ENCODE data around the gene DUT. TPM values are rescaled to one million over a fixed set of nuclear protein-coding genes. Genes with fewer than 3 reads are reported as not detected.
A peak's percentile ranks its signal among the peaks of the same experiment; 100 is the strongest.

Gene DUT
- total RNA-seq: 100 TPM
- long read RNA-seq, transcript DUT-205 (7 exons, 769 nt): minor isoform, 25 of 153 reads
- long read RNA-seq, transcript DUT-202 (6 exons, 1,935 nt): minor isoform, 19 of 153 reads
- long read RNA-seq, transcript DUT-201 (7 exons, 2,147 nt): major isoform, 99 of 153 reads
- long read RNA-seq, partial matches to known transcripts: 4 of 153 reads
- long read RNA-seq, other reads (novel, unspliced or antisense): 4 of 153 reads

DNA sequence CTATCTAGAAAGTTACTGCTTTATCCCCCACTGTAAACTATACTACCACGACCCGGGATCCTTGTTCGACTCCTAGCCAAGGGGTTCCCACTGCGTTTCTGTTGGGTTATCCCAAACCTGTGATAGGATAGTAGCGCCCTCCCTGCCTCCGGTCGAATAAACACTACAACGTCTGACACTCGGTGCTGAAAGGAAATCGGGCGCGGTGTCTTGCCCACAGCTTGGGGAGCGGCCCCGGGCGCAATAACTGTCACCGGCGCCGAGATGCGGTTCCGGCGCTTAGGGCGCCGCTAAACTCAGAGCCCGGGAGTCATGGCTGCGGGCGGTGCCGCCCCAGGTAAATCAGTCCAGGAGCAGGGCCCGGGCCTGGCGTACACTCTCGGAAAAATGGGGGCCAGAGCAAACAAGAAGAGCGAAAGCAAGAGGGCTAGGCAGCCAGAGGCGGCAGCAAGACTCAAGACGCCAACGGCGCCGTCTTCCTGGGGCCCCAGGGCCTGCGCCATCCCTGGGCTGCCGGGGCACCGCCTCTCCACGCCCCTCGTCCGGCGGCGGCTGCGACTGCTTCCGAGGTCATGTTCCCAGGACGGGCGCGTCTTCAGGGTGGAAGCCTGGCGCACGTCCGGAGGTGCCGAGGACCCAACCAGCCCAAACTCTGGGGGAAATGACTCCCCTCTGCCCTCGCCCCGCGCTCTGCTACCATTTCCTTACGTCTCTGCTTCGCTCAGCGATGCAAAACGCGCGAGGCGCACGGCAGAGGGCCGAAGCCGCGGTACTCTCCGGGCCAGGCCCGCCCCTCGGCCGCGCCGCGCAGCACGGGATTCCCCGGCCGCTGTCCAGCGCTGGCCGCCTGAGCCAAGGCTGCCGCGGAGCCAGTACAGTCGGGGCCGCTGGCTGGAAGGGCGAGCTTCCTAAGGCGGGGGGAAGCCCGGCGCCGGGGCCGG, at the start of gene DUT:
Gene DUT, plus strand, starts transcription at position 575 of the 941 bp plus-strand sequence. Its CDS starts 87 bp downstream, at position 662.
- intact Hi-C loops (cut with DNase I): no loop called here
- TF ChIP-seq, protein P1, sequence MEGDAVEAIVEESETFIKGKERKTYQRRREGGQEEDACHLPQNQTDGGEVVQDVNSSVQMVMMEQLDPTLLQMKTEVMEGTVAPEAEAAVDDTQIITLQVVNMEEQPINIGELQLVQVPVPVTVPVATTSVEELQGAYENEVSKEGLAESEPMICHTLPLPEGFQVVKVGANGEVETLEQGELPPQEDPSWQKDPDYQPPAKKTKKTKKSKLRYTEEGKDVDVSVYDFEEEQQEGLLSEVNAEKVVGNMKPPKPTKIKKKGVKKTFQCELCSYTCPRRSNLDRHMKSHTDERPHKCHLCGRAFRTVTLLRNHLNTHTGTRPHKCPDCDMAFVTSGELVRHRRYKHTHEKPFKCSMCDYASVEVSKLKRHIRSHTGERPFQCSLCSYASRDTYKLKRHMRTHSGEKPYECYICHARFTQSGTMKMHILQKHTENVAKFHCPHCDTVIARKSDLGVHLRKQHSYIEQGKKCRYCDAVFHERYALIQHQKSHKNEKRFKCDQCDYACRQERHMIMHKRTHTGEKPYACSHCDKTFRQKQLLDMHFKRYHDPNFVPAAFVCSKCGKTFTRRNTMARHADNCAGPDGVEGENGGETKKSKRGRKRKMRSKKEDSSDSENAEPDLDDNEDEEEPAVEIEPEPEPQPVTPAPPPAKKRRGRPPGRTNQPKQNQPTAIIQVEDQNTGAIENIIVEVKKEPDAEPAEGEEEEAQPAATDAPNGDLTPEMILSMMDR (IDR thresholded peaks at IDR 0.05): peak; percentile 7
- Histone ChIP-seq H3K36me3 (peaks cover 19% of the 10 kb centered on the region), H3K4me1 (peaks cover 15% of the 10 kb centered on the region), H3K27me3 (ENCODE audit: low read depth) (no peaks in the 10 kb centered on the region), H3K4me3 (peak within 1 kb of the TSS; percentile 86), H3K27ac (peak within 1 kb of the TSS; percentile 95), H3K9me3 (no peaks in the 10 kb centered on the region)
- ATAC-seq (peak; percentile 96 to 99), DNase-seq (peak; percentile 90)

DNA sequence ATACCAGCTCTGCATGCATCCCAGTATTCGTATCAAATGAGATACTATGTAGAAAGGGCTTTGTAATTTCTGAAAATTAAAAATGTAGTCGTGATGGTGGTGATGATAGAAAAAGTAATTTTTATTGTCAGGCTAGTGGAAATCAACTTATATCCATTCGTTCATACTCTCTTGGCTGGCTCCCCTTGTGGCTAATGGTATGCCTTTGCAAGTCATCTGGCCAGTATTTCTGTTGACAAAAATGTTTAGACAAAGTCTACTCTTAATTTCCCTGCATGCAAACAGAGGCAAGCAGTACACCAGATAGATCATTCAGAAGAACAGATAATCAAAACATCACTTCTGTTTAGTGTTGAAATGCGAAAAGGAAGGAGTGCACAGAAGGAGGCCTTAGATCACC, 49.6 kb upstream of the DUT start:
- Histone ChIP-seq H3K36me3 (no peaks in the 10 kb centered on the region), H3K27ac (no peak overlapping the region), H3K9me3 (no peaks in the 10 kb centered on the region), H3K27me3 (ENCODE audit: low read depth) (no peaks in the 10 kb centered on the region), H3K4me3 (no peak overlapping the region), H3K4me1 (no peaks in the 10 kb centered on the region)
- TF ChIP-seq, protein P1 (IDR thresholded peaks at IDR 0.05): no peak
- intact Hi-C loops (cut with DNase I): no loop called here
- DNase-seq (no peak), ATAC-seq (no peak)

- TF ChIP-seq, protein P1 (IDR thresholded peaks at IDR 0.05): no peak
- no peaks in the 10 kb centered on the region for H3K9me3 ChIP-seq
- H3K27me3 ChIP-seq (ENCODE audit: low read depth): no peaks in the 10 kb centered on the region
- no peaks in the 10 kb centered on the region for H3K36me3 ChIP-seq
- no peak overlapping the region for H3K27ac ChIP-seq
- no peaks in the 10 kb centered on the region for H3K4me1 ChIP-seq
- intact Hi-C loops (cut with DNase I): no loop called here
- DNase-seq (no peak), ATAC-seq (no peak)
- H3K4me3 ChIP-seq: no peak overlapping the region
Measured at GRCh38 chr15:48282216-48282615, 49.0 kb upstream of the DUT start.

DNA sequence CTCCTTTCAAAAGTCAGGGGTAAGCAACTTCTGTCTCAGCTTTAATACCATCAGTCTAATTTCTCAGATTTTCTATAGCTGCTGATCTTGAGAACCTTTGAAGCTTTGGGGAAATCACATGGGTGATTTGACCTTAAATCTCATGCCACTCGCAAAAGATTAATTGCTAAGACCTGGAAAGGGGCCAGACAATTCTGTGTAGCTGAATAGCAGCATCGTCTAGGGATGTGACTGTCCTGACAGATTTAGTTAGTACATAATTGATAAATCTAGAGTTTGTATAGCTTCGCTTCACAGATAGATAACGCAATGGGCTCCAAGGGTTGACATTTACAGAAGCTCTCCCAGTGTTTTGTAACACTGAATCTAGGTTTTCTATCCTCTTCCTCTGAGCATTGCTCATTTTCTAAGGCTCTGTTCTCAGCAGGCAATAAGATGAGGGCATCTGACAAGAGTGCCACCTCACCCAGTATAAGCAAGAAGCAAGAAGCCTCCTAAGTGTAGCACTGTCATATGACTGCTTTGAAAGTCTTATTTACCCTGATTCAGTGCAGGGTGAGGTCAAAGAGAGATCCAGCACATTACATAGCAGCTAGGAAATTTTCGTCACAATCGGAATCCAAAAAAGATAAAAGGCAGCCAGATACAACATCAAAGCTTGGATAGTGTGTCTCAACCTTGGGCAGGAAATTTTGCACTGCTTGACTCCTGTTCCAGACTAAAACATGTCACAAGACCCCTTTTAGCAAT, 47.7 kb upstream of the DUT start:
- DNase-seq (no peak), ATAC-seq (no peak)
- TF ChIP-seq, protein P1 (IDR thresholded peaks at IDR 0.05): no peak
- H3K27me3 ChIP-seq (ENCODE audit: low read depth): no peaks in the 10 kb centered on the region
- no peaks in the 10 kb centered on the region for H3K4me1 ChIP-seq
- intact Hi-C loops (cut with DNase I): no loop called here
- H3K36me3 ChIP-seq: no peaks in the 10 kb centered on the region
- H3K27ac ChIP-seq: no peak overlapping the region
- no peak overlapping the region for H3K4me3 ChIP-seq
- H3K9me3 ChIP-seq: no peaks in the 10 kb centered on the region

Data from lower lobe of right lung (tissue), 2 donors.